Measurements from ENCODE around the gene ERH.
"Not testable (repeated sequence)": the region's sequence is repeated elsewhere in the genome, so short reads cannot be mapped to it uniquely, and the experiment has no call there.

Gene ERH

DNA sequence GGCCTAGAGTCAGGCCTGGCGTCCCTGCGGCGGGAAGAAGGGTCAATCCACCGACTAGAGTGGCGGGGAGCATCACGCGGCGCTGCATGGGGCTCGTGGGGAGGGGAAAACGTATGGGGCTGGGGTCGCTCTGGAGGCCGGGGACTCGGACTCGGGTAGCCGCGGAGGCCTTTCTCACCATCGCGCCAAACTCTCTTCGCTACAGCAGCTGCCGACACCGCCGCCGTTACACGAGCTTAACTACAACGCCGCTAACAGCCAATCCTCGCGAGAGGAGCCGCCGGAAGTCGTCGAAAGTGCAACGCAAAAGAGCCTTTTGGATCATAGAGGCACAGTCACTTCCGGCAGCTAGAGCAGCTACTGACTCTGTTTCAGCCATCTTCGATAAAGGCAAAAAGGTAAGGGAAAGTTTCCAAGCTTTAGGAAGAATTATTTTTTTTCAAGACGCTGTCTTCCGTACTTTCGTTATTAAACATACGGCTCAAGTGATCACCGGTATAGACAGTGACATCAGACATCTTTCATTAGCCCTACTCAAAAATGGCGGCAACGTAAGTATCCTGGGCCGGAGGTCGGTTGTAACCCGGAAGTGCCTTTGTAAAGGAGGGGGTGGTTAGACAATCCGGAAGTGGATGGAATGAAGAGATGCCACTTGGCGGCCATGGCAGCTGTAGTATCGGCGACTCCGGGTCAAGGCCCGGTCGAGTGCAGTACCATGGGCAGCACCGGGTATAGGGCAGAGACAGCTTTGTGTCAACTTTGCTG is at the start of gene ERH, which contains the start of gene SLC39A9:
ERH (minus strand) TSS at position 247 of the 765 bp plus-strand sequence; CDS start at position 181, 66 bp downstream.
SLC39A9 (plus strand) TSS at position 640 of the 765 bp plus-strand sequence. CDS start 678 bp downstream, outside the sequence.
- DNase-seq (ENCODE audit: low spot score) = peak; percentile 95

DNA sequence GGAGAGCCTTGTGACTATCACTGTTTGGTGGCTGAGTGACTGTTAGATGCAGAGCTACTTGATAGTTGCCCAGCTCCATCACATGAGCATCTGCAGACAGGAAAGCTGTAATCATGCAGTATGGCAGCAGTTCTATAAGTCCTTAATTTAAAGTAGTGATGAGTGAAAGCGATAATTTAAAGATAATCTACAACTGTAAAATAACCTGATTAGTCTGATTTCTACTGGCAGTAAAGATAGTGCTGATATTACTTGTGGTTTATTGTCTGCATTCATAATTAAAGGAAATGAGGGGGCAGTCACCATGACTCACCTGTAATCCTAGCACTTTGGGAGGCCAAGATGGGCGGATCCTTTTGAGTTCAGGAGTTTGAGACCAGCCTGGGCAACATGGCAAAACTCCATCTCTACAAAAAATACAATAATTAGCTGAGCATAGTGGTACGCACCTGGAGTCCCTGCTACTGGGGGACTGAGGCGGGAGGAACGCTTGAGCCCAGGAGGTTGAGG is 45.3 kb upstream of the ERH start:
- no peak for DNase-seq (ENCODE audit: low spot score)

DNA sequence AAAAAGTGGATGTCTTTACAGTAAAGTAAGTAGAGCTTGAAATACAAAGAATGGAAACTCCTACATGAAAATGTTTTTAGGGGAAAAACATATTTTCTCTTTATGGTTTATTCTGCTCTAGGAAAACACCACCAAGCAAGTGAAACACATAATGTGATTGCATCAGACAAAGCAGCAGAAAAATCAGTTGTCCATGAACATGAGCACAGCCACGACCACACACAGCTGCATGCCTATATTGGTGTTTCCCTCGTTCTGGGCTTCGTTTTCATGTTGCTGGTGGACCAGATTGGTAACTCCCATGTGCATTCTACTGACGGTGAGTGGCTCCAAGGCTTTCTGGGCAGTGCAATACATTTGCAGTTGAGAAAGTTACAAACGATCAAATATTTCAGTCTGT is 43.8 kb upstream of the ERH start:
- peak; percentile 24 for DNase-seq (ENCODE audit: low spot score)

DNA sequence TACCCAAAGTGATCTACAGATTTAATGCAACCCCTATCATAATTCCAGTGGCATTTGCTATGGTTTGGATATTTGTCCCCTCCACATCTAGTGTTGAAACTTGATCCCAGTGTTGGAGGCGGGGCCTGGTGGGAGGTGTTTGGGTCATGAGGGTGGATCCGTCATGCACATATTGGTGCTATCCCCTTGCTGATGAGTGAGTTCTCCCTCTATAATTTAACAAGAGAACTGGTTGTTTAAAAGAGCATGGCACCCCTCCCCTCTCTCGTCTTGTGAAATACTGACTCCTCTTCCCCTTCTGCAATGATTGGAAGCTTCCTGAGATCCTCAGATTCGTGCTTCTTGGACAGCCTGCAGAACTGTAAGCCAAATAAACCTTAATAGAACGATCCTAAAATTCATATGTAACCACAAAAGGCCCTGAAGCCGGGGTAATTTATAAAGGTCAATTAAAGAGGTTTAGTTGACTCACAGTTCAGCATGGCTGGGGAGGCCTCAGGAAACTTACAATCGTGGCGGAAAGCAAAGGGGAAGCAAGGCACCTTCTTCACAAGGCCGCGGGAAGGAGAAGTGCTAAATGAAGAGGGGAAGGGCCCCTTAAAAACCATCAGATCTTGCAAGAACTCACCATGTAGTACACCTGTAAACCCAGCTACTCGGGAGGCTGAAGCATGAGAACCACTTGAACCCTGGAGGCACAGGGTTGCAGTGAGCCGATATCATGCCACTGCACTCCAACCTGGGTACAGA is 41.6 kb upstream of the ERH start:
- no peak for DNase-seq (ENCODE audit: low spot score)

DNA sequence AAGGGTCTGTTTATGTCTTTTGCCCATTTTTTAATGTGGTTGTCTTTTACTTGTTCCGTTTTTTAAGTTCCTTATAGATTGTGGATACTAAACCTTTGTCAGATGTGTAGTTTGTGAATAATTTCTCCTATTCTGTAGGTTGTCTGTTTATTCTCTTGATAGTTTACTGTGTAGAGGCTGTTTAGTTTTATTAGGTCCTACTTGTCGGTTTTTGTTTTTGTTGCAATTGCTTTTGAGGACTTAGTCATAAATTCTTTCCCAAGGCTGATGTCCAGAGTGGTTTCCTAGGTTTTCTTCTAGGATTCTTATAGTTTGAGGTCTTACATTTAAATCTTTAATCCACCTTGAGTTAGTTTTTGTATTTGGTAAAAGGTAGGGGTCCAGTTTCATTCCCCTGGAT is 34.3 kb upstream of the ERH start:
- no peak for DNase-seq (ENCODE audit: low spot score)

DNA sequence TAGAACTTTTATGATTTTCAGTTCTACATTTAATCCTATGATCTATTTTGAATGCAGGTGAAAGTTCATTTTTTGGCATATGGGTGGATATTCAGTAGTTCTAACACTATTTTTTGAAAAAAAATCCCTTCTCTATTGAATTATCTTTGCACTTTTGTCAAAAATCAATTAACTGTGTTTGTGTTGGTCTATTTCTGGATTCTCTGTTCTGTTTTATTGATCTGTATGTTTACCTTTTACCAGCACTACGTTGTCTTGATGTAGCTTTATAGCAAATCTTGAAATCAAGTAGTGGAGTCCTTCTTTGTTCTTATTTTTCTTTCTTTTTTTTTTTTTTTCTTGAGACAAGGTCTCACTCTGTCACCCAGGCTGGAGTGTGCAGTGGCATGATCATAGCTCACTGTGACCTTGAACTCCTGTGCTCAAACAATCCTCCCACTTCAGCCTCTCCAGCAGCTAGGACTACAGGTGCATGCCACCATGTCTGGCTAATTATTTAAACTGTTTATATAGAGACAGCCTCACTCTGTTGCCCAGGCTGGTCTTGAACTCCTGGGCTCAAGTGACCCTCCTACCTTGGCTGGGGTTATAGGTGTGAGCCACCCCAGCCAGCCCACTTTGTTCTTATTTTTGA is 32.3 kb upstream of the ERH start:
- no peak for DNase-seq (ENCODE audit: low spot score)

DNA sequence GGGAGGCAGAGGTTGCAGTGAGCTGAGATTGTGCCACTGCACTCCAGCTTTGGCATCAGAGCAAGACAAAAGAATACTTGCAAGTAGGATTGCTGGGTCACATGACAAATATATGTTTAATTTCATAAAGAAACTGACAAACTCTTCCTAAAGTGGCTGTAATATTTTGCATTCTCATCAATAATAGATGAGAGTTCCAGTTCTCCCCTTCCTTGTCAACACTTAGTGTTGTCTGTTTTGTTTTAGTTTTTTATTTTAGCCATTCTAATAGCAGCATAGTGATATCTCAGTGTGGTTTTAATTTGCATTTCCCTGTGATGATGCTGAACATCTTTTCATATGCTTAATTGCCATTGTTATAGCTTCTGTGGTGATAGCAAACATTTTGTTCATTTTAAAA is 31.5 kb upstream of the ERH start:
- DNase-seq (ENCODE audit: low spot score) = no peak

DNA sequence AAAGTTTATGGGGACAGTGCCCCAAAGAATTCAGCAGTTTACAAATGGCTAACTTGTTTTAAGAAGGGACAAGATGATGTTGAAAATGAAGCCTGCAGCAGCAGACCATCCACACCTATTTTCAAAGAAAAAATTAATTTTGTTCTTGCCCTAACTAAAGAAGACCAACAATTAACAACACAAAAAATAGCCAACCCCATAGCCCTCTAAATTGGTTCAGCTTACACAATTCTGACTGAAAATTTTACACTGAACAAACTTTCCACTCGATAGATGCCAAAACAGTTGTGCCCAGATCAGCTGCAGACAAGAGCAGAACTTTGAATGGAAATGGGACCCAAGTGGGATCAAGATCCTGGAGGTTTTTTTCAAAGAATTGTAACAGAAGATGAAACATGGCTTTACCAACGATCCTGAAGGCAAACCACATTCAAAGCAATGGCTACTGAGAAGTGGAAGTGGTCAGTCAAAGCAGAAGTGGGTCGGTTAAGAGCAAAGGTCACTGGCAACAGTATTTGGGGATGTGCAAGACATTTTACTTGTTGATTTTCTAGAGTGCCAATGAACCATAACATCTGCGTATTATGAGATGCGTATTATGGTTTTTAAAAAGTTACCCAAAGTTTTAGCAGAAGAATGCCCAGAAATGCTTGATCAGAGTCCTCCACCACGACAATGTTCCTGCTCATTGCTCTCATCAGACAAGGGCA is 30.3 kb upstream of the ERH start:
- DNase-seq (ENCODE audit: low spot score) = no peak

DNA sequence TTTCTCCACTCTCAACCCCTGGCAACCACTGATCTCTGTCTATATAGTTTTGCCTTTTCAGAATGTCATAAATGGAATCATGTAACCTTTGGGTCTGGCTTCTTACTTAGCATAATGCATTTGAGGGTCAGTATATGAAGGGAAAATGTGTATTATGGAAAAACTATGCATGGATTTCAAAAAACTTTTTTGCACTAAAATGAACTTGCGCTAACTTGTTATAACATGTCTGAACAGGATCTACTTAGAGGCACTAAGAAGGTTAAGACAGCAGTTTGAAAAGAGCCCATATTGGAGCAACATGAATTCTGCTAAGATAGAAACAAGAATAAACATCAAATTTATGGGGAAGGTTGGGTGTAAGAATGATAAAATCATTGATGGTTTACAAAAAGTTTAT is 29.5 kb upstream of the ERH start:
- no peak for DNase-seq (ENCODE audit: low spot score)

DNA sequence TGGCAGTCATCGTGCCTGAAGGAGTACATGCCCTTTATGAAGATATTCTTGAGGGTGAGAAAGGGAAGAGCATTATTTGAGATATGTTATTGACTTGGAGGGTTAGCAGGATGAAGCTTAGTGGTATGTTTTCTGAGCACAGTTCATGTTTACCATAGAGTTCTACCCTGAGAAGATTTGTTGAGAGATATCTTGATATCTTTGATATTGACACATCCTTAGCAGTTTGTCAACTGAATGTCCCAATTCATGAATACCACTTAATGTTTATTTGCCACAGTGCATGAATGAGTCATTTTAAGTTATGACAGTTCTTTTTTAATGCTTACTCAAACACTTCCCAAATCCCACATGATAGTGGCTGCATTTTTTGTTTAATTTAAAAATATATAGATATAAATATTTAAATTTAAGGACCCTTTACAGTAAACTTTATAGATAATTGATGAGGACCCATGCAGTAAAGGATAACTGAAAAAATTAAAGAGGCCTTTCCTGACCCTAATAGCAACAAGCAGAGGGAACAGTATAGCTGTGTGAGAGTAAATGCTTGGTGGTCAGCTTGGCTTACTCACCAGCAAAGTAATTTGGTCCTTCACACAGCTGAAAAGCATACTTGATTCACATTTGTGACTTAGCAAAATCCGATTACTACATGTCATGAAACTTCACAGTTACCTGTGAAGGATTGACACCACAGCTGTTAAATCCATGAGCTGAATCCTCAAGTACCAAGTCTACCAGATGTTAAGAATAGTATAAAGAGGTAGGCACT is 26.2 kb upstream of the ERH start:
- peak; percentile 6 for DNase-seq (ENCODE audit: low spot score)

DNA sequence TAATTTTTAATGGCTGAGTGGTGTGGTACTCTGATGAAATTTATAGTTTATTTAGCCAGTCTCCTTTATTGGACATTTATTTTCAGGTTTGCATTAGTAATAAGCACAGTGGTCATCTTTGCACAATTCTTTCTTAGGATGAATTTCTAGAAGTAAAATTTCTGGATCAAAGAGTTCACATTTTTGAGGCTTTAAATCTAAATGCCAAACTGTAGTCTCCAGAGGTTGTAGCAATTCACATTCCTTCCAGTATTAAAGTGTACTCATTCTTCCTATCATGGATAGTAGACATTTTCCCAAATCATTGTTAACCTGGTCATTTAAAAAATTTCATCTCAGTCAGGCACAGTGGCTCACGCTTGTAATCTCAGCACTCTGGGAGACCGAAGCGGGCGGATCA is 25.2 kb upstream of the ERH start:
- peak; percentile 38 for DNase-seq (ENCODE audit: low spot score)

DNA sequence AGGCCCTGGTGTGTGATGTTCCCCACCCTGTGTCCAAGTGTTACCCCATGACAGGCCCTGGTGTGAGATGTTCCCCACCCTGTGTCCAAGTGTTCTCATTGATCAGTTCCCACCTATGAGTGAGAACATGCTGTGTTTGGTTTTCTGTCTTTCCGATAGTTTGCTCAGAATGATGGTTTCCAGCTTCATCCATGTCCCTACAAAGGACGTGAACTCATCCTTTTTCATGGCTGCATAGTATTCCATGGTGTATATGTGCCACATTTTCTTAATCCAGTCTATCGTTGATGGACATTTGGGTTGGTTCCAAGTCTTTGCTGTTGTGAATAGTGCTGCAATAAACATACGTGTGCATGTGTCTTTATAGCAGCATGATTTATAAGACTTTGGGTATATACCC is 18.0 kb upstream of the ERH start:
- not testable (repeated sequence) for DNase-seq (ENCODE audit: low spot score)

DNA sequence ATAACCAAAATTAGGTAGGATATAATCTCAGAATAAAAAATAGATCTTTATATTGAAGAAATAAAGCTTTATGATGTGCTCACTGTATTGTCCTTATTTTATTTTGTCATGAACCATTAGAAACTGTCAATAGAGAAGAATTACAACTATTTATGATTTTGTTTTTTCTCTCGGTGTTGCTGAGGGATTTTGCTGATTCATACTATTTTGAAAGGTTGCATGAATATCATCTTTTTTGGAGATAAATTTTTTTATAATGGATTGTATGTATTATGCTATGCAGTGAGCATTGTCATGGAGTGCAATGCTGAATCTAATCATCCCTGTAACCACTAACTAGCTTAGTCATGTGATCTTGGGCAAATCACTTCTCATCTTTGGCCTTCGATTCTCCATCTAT is 15.4 kb upstream of the ERH start:
- no peak for DNase-seq (ENCODE audit: low spot score)

DNA sequence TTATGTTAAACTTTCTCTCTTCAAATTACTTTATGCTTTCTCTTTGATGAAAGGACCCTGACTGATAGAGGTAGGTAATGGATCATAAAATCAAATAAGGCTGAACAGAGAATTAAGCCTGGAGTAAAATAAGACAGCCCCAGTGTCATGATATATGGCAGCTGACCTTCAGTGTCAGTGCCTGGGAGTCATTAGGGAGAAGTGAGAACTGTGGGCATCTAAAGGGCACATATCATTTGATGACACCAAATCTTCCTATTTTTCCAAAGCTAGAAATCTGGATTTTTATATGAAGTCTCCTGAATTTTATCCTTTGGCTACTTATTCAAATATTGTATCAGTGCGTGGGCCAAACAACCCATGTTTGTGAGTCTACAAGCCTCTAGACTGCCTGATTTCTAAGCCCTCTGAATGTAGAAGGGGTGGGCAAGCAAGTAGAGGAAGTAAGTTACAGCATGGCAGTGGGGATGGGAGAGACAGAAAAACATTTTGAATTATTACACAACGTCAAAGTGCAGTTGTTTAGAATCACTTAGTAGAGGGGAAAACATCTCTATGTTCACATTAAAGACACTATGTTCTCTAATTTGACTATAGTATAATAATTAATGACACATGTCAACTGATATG is 10.3 kb upstream of the ERH start:
- DNase-seq (ENCODE audit: low spot score) = no peak

DNA sequence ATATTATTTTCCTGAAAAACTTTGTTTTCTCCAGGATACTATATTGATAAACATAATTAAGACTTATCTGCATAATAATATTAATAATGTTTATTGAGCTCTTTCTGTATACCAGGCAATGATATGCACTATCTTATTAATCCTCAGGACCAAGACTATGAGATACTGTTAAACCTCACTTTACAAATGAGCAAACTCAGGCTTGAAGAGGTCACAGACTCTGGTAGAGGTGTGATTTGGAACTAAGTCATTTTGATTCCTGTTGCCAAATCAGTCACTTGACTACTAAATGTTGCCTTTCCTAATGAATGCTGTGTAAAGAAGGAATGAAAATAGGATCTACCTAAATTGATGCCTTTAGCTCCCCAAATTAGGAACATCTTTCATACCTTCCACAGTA is 7.7 kb upstream of the ERH start:
- no peak for DNase-seq (ENCODE audit: low spot score)

DNA sequence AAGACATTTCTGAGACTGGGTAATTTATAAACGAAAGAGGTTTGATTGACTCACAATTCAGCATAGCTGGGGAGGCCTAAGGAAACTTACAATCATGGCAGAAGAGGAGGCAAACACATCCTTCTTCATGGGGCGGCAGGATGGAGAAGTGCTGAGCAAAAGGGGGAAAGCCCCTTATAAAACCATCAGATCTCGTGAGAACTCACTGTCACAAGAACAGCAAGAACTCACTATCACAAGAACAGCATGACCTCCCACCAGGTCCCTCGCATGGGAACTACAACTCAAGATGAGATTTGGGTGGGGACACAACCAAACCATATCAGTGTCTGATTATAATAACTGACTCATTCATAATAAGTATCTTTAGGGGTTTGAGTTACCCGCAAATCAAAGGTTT is 6.8 kb upstream of the ERH start:
- no peak for DNase-seq (ENCODE audit: low spot score)

DNA sequence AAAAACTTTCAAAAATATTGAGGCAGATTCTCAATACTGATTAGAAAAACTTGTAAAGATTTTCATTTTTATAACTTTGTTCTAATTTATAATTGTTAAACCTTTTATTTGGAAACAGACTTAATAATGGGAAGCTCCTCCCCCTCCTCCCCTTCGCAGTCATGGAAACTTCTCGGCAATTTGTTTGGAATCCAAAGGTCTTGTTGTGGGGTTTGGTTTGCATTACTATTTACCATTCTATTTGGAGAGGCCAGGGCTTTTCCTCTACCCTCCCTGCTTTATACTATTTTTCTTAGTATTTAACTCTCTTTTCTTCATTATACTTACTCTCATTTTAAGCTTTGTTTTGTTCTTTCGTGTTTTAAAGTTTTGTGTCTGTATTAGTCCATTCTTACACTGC is 6.4 kb upstream of the ERH start:
- DNase-seq (ENCODE audit: low spot score) = no peak

DNA sequence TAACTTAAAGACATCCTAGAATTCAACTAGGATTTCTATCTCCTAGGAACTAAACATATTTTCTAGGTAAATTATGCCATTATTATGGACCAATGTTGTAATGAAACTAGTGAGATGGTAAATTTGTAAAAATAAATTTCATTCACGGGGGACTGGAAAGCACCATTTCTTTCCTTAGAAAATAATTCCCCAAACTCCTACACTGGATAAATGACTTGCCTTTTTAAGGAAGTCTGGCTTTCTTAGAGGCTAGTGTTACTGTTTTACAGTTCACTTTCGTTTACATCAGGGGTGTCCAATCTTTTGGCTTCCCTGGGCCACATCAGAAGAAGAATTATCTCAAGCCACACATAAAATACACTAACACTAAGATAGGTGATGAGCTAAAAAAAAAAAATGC is 3.7 kb upstream of the ERH start:
- no peak for DNase-seq (ENCODE audit: low spot score)

DNA sequence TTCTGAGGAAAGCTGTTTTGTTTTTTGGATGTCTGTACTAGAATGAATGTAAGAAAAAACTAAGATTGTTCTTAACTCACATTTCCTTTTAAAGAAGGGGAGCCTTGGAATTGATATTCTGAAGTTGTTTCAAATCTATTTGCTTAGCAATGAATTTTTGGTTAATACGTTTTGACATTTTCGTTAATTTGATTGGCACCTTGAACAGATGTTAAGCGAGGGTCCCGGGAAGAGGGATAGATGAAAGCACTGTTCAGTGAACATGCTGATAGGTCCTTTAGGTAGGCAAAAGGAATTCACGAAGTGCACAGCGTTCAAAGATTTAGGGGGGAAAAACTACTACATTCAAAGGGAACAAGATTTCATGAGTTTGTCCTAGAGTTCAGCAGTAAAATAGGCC is 2.1 kb upstream of the ERH start:
- no peak for DNase-seq (ENCODE audit: low spot score)

DNA sequence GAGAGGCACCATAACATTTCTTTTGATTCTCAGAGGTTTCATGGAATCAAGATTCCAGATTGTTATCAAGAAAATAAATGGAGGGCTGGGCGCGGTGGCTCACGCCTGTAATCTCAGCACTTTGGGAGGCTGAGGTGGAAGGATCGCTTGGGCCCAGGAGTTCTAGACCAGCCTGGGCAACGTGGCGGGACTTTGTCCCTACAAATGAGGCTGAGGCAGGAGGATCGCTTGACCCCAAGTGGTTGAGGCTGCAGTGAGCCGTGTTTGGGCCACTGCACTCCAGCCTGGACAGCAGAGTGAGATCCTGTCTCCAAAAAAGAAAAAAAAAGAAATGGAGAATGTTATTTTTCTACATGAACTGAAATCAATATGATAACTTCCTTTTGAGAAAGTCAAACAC is 1.7 kb upstream of the ERH start:
- DNase-seq (ENCODE audit: low spot score) = no peak

DNA sequence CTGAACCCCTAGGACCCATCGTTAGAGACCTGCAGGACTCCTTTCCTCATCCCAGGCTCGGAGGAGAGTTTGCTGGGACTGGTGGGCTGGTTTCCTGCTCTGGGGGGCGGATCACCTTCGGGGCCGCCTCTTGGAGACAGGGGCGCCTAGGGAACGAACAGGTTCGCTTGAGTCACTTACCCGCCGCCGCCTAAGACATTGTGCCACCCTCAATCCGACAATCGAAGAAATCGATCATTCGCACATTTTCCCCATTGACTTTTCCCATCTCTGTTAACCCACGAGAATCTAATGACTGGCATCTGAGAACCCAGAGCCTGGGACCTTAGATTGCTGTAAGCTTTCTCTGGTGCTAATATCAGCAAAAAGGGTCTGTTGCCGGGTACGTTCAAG is 715 bp upstream of the ERH start:
- no peak for DNase-seq (ENCODE audit: low spot score)

All from GM03348 (cell line).